Endothelial cell of umbilical vein (primary cell): ENCODE data around the gene TREH. TPM values are rescaled to one million over a fixed set of nuclear protein-coding genes. Genes with fewer than 3 reads are reported as not detected.

ENCODE experiments used
- BruUV-seq: library from RNA; stranded (reverse); fragments of 400-500 nt; replicated peaks from 2 replicates; lab custom pipeline; 2021; lab: Mats Ljungman, UMichigan
- CTCF ChIA-PET: fragments of 300-600, 350-600 bp; sonication (Branson Sonifier 250); formaldehyde crosslinking; loops from one replicate; lab custom pipeline; 2021; ENCODE audit warnings: antibody characterized with exemption, inconsistent platforms; lab: Charles Lee
- POLR2A ChIA-PET: fragments of 300-600, 350-600 bp; sonication (Branson Sonifier 250); formaldehyde crosslinking; loops from one replicate; lab custom pipeline; 2021; ENCODE audit warnings: antibody characterized with exemption, inconsistent platforms; lab: Charles Lee
- DNase-seq: peaks from one replicate; pipeline ENCODE4 v3.0.0-alpha.2; 2011; ENCODE audit warnings: low read depth, low spot score
- FAIRE-seq: peaks from 2 replicates; lab custom pipeline; 2011; peaks lifted over from hg19 to GRCh38; lab: Jason Lieb, UNC
- H2AFZ ChIP-seq: 2 replicates; pipeline ENCODE4 v1.6.0; 2012; ENCODE audit warnings: low read depth, low read length, control low read depth, inconsistent platforms
- H3K27ac ChIP-seq: 2 replicates; pipeline ENCODE4 v1.5.1; 2011; ENCODE audit warnings: low read depth, mild to moderate bottlenecking, control low read depth, low read length, moderate library complexity; ENCODE audit not compliant: insufficient read depth
- H3K27me3 ChIP-seq, 2 experiments: 2 replicates each; pipeline versions ENCODE4 v1.6.0 to v1.6.1; 2011; ENCODE audit warnings: low read length in 2 of 2, mixed read lengths in 1 of 2; ENCODE audit not compliant: control insufficient read depth in 2 of 2, insufficient read depth in 2 of 2
- H3K36me3 ChIP-seq, 2 experiments: 2 replicates in 1 of 2; 3 replicates in 1 of 2; pipeline ENCODE4 v1.5.1; 2011; ENCODE audit warnings: low read length in 2 of 2, mild to moderate bottlenecking in 1 of 2, moderate library complexity in 1 of 2; ENCODE audit not compliant: control insufficient read depth in 2 of 2, insufficient read depth in 2 of 2; ENCODE audit errors: extremely low read depth in 1 of 2
- H3K4me1 ChIP-seq: 3 replicates; pipeline ENCODE4 v1.5.1; 2011; ENCODE audit warnings: mild to moderate bottlenecking, low read length; ENCODE audit not compliant: control insufficient read depth, insufficient read depth; ENCODE audit errors: extremely low read depth
- H3K4me2 ChIP-seq: 2 replicates; pipeline ENCODE4 v1.6.1; 2011; ENCODE audit warnings: low read length, control low read depth, mixed read lengths; ENCODE audit not compliant: insufficient read depth
- H3K4me3 ChIP-seq, 3 experiments: fragments of 200-600 bp in 1 of 3; sonication (generic), shearing (Covaris generic) in 1 of 3; replicated peaks in 1 of 3; 2 replicates each; pipeline ENCODE4 v1.5.1; 2011 to 2016; ENCODE audit warnings: control low read depth in 3 of 3, low read length in 3 of 3, mild to moderate bottlenecking in 2 of 3, inconsistent platforms in 1 of 3, low read depth in 1 of 3, moderate library complexity in 1 of 3; ENCODE audit not compliant: insufficient read depth in 1 of 3
- H3K79me2 ChIP-seq: 2 replicates; pipeline ENCODE4 v1.6.0; 2012; ENCODE audit warnings: low read length, inconsistent platforms; ENCODE audit not compliant: control insufficient read depth, insufficient read depth
- H3K9ac ChIP-seq: replicated peaks from 2 replicates; pipeline ENCODE3; 2011; ENCODE audit warnings: low read length, control low read depth; ENCODE audit not compliant: insufficient read depth; ENCODE audit errors: extremely low read depth
- H3K9me1 ChIP-seq: replicated peaks from 3 replicates; pipeline ENCODE4 v1.6.0; 2011; ENCODE audit warnings: mild to moderate bottlenecking, low read length; ENCODE audit not compliant: control insufficient read depth, insufficient read depth; ENCODE audit errors: extremely low read depth
- H3K9me3 ChIP-seq: replicated peaks from 2 replicates; pipeline ENCODE4 v1.5.1; 2012; ENCODE audit warnings: low read length, inconsistent platforms; ENCODE audit not compliant: control insufficient read depth, insufficient read depth
- H4K20me1 ChIP-seq: replicated peaks from 2 replicates; pipeline ENCODE3; 2011; ENCODE audit warnings: mild to moderate bottlenecking, low read length; ENCODE audit not compliant: control insufficient read depth, insufficient read depth; ENCODE audit errors: extremely low read depth
- EZH2 ChIP-seq: IDR thresholded peaks from 2 replicates; pipeline ENCODE4 v1.6.1; 2012; ENCODE audit warnings: borderline replicate concordance, low read depth, mild to moderate bottlenecking, moderate library complexity, low read length, inconsistent platforms; ENCODE audit not compliant: severe bottlenecking
- FOS ChIP-seq: IDR thresholded peaks from 2 replicates; pipeline ENCODE4 v1.6.1; 2011; ENCODE audit warnings: mild to moderate bottlenecking, low read length, moderate library complexity, borderline replicate concordance; ENCODE audit not compliant: insufficient read depth
- GATA2 ChIP-seq: IDR thresholded peaks from 2 replicates; pipeline ENCODE4 v1.7.0; 2011; ENCODE audit warnings: low read depth, mild to moderate bottlenecking, moderate library complexity, mixed read lengths, low read length; ENCODE audit not compliant: insufficient read length, insufficient read depth
- JUN ChIP-seq: IDR thresholded peaks from 2 replicates; pipeline ENCODE4 v1.6.1; 2011; ENCODE audit warnings: borderline replicate concordance, low read depth; ENCODE audit not compliant: insufficient read length, insufficient read depth
- MYC ChIP-seq: IDR thresholded peaks from one replicate; pipeline ENCODE4 v1.6.1; 2011; ENCODE audit warnings: mild to moderate bottlenecking, low read depth, low read length
- POLR2A ChIP-seq: IDR thresholded peaks from 2 replicates; pipeline ENCODE4 v1.6.1; 2012; ENCODE audit warnings: low read depth, mild to moderate bottlenecking, control low read depth, low read length
- POLR2AphosphoS5 ChIP-seq: IDR thresholded peaks from 2 replicates; pipeline ENCODE4 v1.6.1; 2012; ENCODE audit warnings: low read depth, mild to moderate bottlenecking, control low read depth, low read length, moderate library complexity; ENCODE audit not compliant: insufficient read depth
- dilution Hi-C: fragments of 300-500 bp; cut with MboI; formaldehyde crosslinking; loops from one replicate; pipeline ENCODE4 v1.15.0; 2019; ENCODE audit warnings: low sequenced_read_pairs; ENCODE audit not compliant: extremely low pct_ligation_motif_present
- intact Hi-C: fragments of 100-400 bp; cut with micrococcal nuclease; formaldehyde crosslinking; loops from one replicate; pipeline ENCODE4 v1.10.0; 2022
- polyA plus RNA-seq, 4 experiments: library from polyadenylated mRNA; depleted of rRNA in 3 of 4; stranded (reverse) in 3 of 4; unstranded in 1 of 4; fragments of >200 nt; gene quantifications; 2 replicates each; pipeline versions ENCODE4 v1.2.1 to v1.2.3, GENCODE V29; 2011 to 2012; ENCODE audit warnings: missing spikeins in 1 of 4
- total RNA-seq: library from RNA; stranded (reverse); gene quantifications from 2 replicates; pipeline ENCODE4 v1.2.3, GENCODE V29; 2021
- TF ChIP-seq, protein P1 (sequence below), 2 donors: IDR thresholded peaks; 1 replicate in 1 of 2; 2 replicates in 1 of 2; pipeline ENCODE4 v1.5.1; 2011; ENCODE audit warnings: low read length in 2 of 2, mild to moderate bottlenecking in 2 of 2, moderate library complexity in 2 of 2, control low read depth in 1 of 2, inconsistent platforms in 1 of 2, low read depth in 1 of 2; ENCODE audit not compliant: insufficient read depth in 1 of 2; ENCODE audit errors: extremely low read depth in 1 of 2
- TF ChIP-seq, protein P2 (sequence below): IDR thresholded peaks from 2 replicates; pipeline ENCODE4 v1.6.1; 2011; ENCODE audit not compliant: insufficient read depth, insufficient read length

TREH gene
- total and polyA plus RNA-seq, 2 donors (not counting 3 experiments of a cell fraction or from before 2014, with no cell fraction given): not detected

DNA sequence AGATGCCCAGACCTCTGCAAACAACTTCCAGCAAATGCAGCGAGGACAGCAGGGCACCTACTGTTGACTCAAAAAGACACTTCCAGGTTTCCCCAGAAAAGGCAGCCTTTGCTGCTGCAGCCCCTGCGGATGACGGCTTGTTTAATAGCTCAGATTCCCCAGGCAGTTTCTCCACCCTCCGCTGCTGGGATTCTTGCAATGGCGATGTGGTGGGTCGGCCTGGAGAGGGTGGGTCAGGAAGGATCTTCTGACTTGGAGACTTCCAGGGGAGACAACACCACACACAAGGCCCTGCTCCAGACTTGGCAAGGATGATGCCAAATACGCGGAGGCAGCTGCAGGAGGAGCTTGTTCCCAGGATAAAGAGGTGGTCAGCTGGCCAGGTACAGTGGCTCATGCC, 17.9 kb upstream of the TREH start:
- dilution Hi-C loops: no loop called here
- Histone ChIP-seq H4K20me1 (no peaks in the 10 kb centered on the region), H3K4me1 (no peaks in the 10 kb centered on the region), H3K36me3 (no peaks in the 10 kb centered on the region), H2AFZ (no peak overlapping the region), H3K4me3 (no peak overlapping the region), H3K9ac (no peak overlapping the region), H3K4me2 (no peak overlapping the region), H3K9me1 (no peaks in the 10 kb centered on the region), H3K9me3 (no peaks in the 10 kb centered on the region), H3K27me3 (no peaks in the 10 kb centered on the region), H3K27ac (no peak overlapping the region), H3K79me2 (no peaks in the 10 kb centered on the region)
- TF ChIP-seq, protein P1, sequence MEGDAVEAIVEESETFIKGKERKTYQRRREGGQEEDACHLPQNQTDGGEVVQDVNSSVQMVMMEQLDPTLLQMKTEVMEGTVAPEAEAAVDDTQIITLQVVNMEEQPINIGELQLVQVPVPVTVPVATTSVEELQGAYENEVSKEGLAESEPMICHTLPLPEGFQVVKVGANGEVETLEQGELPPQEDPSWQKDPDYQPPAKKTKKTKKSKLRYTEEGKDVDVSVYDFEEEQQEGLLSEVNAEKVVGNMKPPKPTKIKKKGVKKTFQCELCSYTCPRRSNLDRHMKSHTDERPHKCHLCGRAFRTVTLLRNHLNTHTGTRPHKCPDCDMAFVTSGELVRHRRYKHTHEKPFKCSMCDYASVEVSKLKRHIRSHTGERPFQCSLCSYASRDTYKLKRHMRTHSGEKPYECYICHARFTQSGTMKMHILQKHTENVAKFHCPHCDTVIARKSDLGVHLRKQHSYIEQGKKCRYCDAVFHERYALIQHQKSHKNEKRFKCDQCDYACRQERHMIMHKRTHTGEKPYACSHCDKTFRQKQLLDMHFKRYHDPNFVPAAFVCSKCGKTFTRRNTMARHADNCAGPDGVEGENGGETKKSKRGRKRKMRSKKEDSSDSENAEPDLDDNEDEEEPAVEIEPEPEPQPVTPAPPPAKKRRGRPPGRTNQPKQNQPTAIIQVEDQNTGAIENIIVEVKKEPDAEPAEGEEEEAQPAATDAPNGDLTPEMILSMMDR (IDR thresholded peaks at IDR 0.05; ENCODE audit: extremely low read depth in 1 of 2, insufficient read depth in 1 of 2, low read depth in 1 of 2, low read length in 2 of 2): no peak
- TF ChIP-seq POLR2AphosphoS5 (no peak), JUN (no peak), FOS (no peak), GATA2 (no peak), EZH2 (no peak), MYC (no peak), POLR2A (no peak)
- TF ChIP-seq, protein P2, sequence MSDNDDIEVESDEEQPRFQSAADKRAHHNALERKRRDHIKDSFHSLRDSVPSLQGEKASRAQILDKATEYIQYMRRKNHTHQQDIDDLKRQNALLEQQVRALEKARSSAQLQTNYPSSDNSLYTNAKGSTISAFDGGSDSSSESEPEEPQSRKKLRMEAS: no peak
- no peak for FAIRE-seq
- BruUV-seq: no TSS peak
- intact Hi-C loops: no loop called here
- POLR2A ChIA-PET: no interaction called here
- CTCF ChIA-PET: interaction anchor here (0.5 to 1.2 kb wide), 2 partner anchors 18 to 57 kb away, joined by 3 to 4 read pairs; no protein-coding TSS in a partner anchor
- DNase-seq: no peak
